GM19438 (cell line): ENCODE data around the gene MX2.
A peak's percentile ranks its signal among the peaks of the same experiment; 100 is the strongest.
"Not testable (repeated sequence)": the region's sequence is repeated elsewhere in the genome, so short reads cannot be mapped to it uniquely, and the experiment has no call there.

Experiments used
- ATAC-seq: cut with Tn5 transposase; IDR thresholded peaks from one replicate; pipeline ENCODE4 v1.9.1; 2021; ENCODE audit warnings: low read depth; ENCODE audit not compliant: unreplicated experiment

MX2 gene

GRCh38 chr21:41333752-41334151 is 28.1 kb upstream of the MX2 start:
- no peak for ATAC-seq

GRCh38 chr21:41337515-41337914 is 24.3 kb upstream of the MX2 start:
- ATAC-seq: no peak

GRCh38 chr21:41338455-41338854 is 23.4 kb upstream of the MX2 start:
- no peak for ATAC-seq

- no peak for ATAC-seq
Measured at GRCh38 chr21:41342035-41342434, 19.8 kb upstream of the MX2 start.

- ATAC-seq: no peak
Measured at GRCh38 chr21:41344146-41344545, 17.7 kb upstream of the MX2 start.

- no peak for ATAC-seq
Measured at GRCh38 chr21:41345356-41345755, 16.5 kb upstream of the MX2 start.

- ATAC-seq: no peak
Measured at GRCh38 chr21:41345934-41346685, 15.7 kb upstream of the MX2 start.

- no peak for ATAC-seq
Measured at GRCh38 chr21:41346758-41347157, 15.1 kb upstream of the MX2 start.

GRCh38 chr21:41348434-41348833 is 13.4 kb upstream of the MX2 start:
- ATAC-seq: no peak

GRCh38 chr21:41349126-41349525 is 12.7 kb upstream of the MX2 start:
- ATAC-seq: no peak

- no peak for ATAC-seq
Measured at GRCh38 chr21:41349619-41350390, 12.0 kb upstream of the MX2 start.

GRCh38 chr21:41350436-41351155 is 11.2 kb upstream of the MX2 start:
- no peak for ATAC-seq

- no peak for ATAC-seq
Measured at GRCh38 chr21:41357546-41357945, 4.3 kb upstream of the MX2 start.

- no peak for ATAC-seq
Measured at GRCh38 chr21:41358193-41359166, 3.3 kb upstream of the MX2 start.

- no peak for ATAC-seq
Measured at GRCh38 chr21:41359286-41359685, 2.5 kb upstream of the MX2 start.

GRCh38 chr21:41359754-41360071 is 2.1 kb upstream of the MX2 start:
- not testable (repeated sequence) for ATAC-seq

GRCh38 chr21:41360072-41360821 is 1.6 kb upstream of the MX2 start:
- no peak for ATAC-seq

GRCh38 chr21:41361053-41361785 is 608 bp upstream of the MX2 start:
- ATAC-seq: peak; percentile 12
